ENCODE data around the gene GPR107.
A peak's percentile ranks its signal among the peaks of the same experiment; 100 is the strongest.

The GPR107 gene

GRCh38 chr9:130027533-130028365 lies 26.0 kb upstream of the GPR107 start:
- no peak for DNase-seq
- intact Hi-C loops (cut with DNase I) = no loop called here

DNA sequence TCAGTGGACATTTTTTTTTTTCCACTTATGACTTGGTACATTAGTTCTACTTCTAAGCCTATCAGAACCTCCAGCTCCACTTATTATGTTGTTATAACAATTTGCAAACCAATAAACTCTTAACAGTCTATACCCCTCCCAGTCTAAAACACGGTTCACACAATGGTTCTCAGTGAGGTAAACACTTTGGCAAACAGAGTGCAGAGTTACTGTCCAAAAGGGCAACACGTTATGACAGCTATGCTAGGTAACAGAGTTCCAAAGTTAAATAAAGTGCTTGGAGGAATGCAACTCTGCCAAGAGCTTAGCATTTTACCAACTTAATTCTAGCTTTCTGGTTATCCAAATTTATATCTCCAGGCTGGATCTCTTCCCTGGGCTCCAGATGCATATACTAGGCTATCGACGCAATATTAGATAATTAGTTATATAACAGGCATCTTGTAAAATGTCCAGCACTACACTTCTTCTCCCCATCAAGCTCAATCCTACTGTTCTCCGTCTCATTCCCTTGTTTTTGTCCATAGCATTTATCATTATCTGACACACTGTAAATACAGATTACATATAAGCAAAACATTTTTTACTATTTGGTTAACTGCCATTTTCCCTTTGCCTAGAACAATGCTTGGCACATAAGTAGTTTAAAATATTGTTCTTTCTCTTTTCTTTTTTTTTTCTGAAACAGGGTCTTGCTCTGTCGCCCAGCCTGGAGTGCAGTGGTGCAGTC lies 25.0 kb upstream of the GPR107 start:
- intact Hi-C loops (cut with DNase I) = no loop called here
- DNase-seq = no peak

GRCh38 chr9:130029223-130029973 lies 24.3 kb upstream of the GPR107 start:
- intact Hi-C loops (cut with DNase I) = no loop called here
- DNase-seq = peak in 1 of 10 donors; percentile 47

DNA sequence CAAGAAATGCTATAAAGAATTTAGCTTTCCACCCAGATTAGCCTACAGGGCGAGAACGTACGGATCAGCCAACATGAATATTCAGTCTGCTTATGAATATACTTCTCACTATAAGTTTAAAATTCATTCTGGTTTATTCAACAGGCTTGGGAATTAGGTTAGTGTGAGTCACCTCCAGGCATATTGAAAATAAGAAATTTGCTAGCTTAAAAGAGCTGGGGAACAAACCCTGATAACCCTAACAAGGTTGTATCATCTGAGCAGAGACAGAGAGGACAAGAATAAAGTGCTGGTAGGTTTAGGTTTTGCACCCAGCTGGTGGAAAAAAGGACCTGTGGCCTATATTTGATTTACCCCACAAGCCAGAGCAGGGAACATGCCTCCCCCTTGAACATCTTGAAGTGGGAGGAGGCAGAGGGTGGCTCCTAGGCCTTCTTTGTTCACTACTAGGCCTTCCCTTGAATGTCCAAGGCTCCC lies 23.0 kb upstream of the GPR107 start:
- no peak for DNase-seq
- intact Hi-C loops (cut with DNase I) = no loop called here

DNA sequence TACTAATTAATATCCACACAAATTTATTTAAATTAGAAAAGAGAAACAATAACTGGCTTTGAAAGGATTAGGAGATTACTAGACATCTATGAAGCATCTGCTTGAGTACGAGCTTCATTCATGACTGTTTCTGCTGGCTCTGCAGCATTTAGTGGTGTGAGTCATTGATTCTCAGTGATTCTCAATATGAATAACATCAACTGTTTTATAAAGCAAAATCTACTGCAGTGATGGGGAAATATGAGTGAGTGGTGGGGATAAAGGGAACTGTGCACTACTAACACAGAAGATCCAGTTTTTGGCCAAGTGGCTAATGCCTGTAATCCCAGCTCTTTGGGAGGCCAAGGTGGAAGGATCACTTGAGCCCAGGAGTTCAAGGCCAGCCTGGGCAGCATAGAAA lies 19.1 kb upstream of the GPR107 start:
- DNase-seq = no peak
- intact Hi-C loops (cut with DNase I) = no loop called here

GRCh38 chr9:130036099-130036498 lies 17.6 kb upstream of the GPR107 start:
- intact Hi-C loops (cut with DNase I) = no loop called here
- DNase-seq = no peak

- intact Hi-C loops (cut with DNase I) = loop anchor here (10.0 kb wide), 1 partner anchor 75 kb away; no protein-coding TSS in a partner anchor
- DNase-seq = peak in 2 of 10 donors; percentile 30 to 74
Observed at GRCh38 chr9:130039528-130040147, 14.1 kb upstream of the GPR107 start.

- intact Hi-C loops (cut with DNase I) = loop anchor here (10.0 kb wide), 1 partner anchor 76 kb away; no protein-coding TSS in a partner anchor
- DNase-seq = no peak
Observed at GRCh38 chr9:130040984-130041647, 12.6 kb upstream of the GPR107 start.

- DNase-seq = peak in 8 of 10 donors; percentile 17 to 90 (median 48)
- intact Hi-C loops (cut with DNase I) = loop anchor here (2.0 to 10.0 kb wide), 2 partner anchors 77 to 157 kb away; no protein-coding TSS in a partner anchor
Observed at GRCh38 chr9:130041648-130042405, 11.9 kb upstream of the GPR107 start.

- DNase-seq = peak in 4 of 10 donors; percentile 12 to 87 (median 66)
- intact Hi-C loops (cut with DNase I) = loop anchor here (2.0 to 10.0 kb wide), 2 partner anchors 78 to 158 kb away; no protein-coding TSS in a partner anchor
Observed at GRCh38 chr9:130042406-130042884, 11.3 kb upstream of the GPR107 start.

DNA sequence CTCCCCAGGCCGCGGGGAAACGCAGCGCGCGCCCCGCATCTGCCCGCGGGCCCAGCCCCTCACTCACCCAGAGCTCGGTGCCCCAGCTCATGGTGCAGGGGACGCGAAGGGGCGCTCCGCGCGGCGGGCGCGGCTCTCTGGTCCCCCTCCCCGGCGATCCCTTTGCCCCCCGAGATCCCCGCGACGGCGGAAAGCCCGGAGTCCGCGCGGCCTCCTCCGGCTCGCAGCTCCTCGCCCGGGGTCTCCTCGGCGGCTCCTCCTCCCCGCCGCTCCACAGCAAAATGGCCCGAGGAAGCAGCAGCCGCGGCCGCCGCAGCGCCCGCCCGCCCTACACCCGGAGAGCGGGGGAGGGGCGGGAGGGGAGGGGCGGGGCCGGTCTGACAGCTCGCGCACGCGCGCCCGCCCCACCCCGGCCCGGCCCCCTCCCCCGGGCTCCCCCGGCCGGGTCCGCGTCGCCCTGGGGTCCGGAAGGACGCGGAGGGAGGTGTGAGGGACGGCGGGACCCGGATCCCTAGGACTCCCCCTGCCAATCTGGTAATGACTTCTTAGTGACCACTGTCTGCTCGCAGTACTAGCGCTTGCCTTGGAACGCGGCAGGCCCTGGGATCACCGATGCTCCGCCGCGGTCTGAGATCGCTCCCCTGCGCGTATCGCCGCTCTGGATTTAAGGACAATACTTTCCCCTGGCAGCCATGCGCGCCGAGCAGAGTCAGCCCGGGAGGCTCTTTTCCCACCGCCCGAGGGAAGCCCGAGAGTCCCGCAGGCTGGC lies 10.6 kb upstream of the GPR107 start, which contains the start of gene FNBP1:
Gene FNBP1 (minus strand): TSS at position 305 of the 769 bp plus-strand sequence. CDS start 214 bp downstream, at position 91.
- intact Hi-C loops (cut with DNase I) = loop anchor here (2.0 to 10.0 kb wide), 2 partner anchors 78 to 158 kb away; no protein-coding TSS in a partner anchor
- peak; percentile 66 to 97 (median 78) for DNase-seq

GRCh38 chr9:130043654-130044623 lies 9.8 kb upstream of the GPR107 start:
- peak in 4 of 10 donors; percentile 28 to 70 (median 36) for DNase-seq
- intact Hi-C loops (cut with DNase I) = loop anchor here (2.0 to 10.0 kb wide), 2 partner anchors 79 to 159 kb away; no protein-coding TSS in a partner anchor

DNA sequence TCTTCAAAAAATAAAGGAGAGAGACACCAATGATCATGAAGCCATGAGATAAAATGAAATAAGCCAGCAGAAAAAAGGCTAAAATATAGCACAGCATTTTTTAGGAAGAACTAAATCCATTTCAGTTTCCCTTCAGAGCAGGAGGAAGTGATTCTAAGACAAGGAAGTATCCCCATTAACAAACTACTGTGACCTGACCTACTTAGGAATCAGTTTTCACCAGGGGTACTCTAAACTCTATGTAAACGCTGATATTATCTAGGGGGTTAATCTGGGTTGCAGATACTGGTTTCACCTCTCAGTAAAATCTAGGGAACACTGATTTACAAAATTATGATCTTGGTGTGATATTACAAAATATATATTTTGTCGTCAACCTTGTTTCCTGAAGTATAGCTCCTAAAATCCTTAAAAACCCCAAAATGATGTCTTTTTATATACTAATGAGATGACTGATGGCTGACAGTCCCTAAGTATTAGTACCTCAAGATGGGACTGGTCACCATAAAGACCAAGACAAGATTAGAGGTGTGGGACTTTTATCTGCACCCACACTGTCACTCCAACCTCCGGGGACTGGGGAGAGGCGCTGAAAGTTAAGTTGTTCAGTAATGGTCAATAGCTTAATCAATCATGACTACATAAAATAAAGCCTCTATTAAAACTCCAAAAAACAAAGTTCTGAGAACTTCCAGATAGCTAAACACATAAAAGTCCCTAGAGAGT lies 7.8 kb upstream of the GPR107 start:
- intact Hi-C loops (cut with DNase I) = loop anchor here (10.0 kb wide), 1 partner anchor 81 kb away; no protein-coding TSS in a partner anchor
- no peak for DNase-seq

- intact Hi-C loops (cut with DNase I) = loop anchor here (10.0 kb wide), 1 partner anchor 85 kb away; no protein-coding TSS in a partner anchor
- no peak for DNase-seq
Observed at GRCh38 chr9:130049431-130050210, 4.1 kb upstream of the GPR107 start.

DNA sequence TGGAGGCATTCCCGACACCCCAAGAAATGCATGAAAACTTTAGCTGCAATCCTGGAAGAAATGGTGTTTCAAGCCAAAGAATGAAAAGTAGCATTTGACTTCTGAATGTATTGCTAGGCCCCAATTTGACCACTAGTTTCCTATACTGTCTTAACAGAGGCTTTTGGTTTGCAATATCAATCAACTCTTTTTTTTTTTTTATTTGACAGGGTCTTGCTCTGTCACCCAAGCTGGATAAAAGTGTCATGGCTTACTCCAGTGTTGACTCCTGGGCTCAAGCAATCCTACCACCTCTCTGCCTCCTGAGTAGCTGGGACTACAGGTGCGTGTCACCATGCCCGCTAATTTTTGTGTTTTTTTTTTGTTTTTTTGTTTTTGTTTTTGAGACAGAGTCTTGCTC lies 3.2 kb upstream of the GPR107 start:
- DNase-seq = no peak
- intact Hi-C loops (cut with DNase I) = no loop called here
